ENCODE data around the gene TCERG1L.

GRCh38 chr10:131218811-131219583, 92.5 kb downstream of the TCERG1L start:
- TF ChIP-seq CTCF (conservative IDR thresholded peaks at IDR 0.05) (no peak), EZH2 (IDR thresholded peaks at IDR 0.05; ENCODE audit: low read depth) (no peak)

All from PC-9 (cell line).